NCI-H1436 treated with DMSO at 0.1 percent for 48 hours (cell line): ENCODE measurements around the gene ZNF286A.
"Not testable (repeated sequence)": the region's sequence is repeated elsewhere in the genome, so short reads cannot be mapped to it uniquely, and the experiment has no call there.

Experiments used
- DNase-seq: peaks from one replicate; lab custom pipeline; 2025; lab: John Stamatoyannopoulos, UW

ZNF286A gene

GRCh38 chr17:15699937-15700336 lies 385 bp downstream of the ZNF286A start:
- DNase-seq: not testable (repeated sequence)

- DNase-seq: not testable (repeated sequence)
Observed at GRCh38 chr17:15704239-15704638, 4.7 kb downstream of the ZNF286A start.

GRCh38 chr17:15704813-15705212 lies 5.3 kb downstream of the ZNF286A start:
- not testable (repeated sequence) for DNase-seq

- DNase-seq: not testable (repeated sequence)
Observed at GRCh38 chr17:15708879-15709278, 9.3 kb downstream of the ZNF286A start.

GRCh38 chr17:15716601-15717563 lies 17.3 kb downstream of the ZNF286A start:
- not testable (repeated sequence) for DNase-seq

- DNase-seq: not testable (repeated sequence)
Observed at GRCh38 chr17:15730535-15730934, 31.0 kb downstream of the ZNF286A start.

- DNase-seq: not testable (repeated sequence)
Observed at GRCh38 chr17:15731900-15732299, 32.3 kb downstream of the ZNF286A start, which contains the start of gene TBC1D26. Gene TBC1D26 (plus strand): TSS chr17:15732283. CDS start chr17:15735349, 3,066 bp downstream.

- DNase-seq: not testable (repeated sequence)
Observed at GRCh38 chr17:15733174-15733789, 33.7 kb downstream of the ZNF286A start.

- not testable (repeated sequence) for DNase-seq
Observed at GRCh38 chr17:15736578-15736977, 37.0 kb downstream of the ZNF286A start.

- DNase-seq: no peak
Observed at GRCh38 chr17:15738066-15738465, 38.5 kb downstream of the ZNF286A start.

GRCh38 chr17:15739259-15739658 lies 39.7 kb downstream of the ZNF286A start:
- DNase-seq: not testable (repeated sequence)

- not testable (repeated sequence) for DNase-seq
Observed at GRCh38 chr17:15740041-15740440, 40.5 kb downstream of the ZNF286A start.

GRCh38 chr17:15740570-15741120 lies 41.1 kb downstream of the ZNF286A start:
- no peak for DNase-seq

GRCh38 chr17:15741624-15742023 lies 42.1 kb downstream of the ZNF286A start:
- no peak for DNase-seq

- DNase-seq: no peak
Observed at GRCh38 chr17:15742051-15742795, 42.7 kb downstream of the ZNF286A start.

GRCh38 chr17:15742921-15743320 lies 43.4 kb downstream of the ZNF286A start:
- no peak for DNase-seq

GRCh38 chr17:15744074-15744676 lies 44.6 kb downstream of the ZNF286A start:
- no peak for DNase-seq

GRCh38 chr17:15744885-15745284 lies 45.3 kb downstream of the ZNF286A start:
- DNase-seq: peak; percentile 41

GRCh38 chr17:15749403-15749802 lies 49.9 kb downstream of the ZNF286A start:
- DNase-seq: not testable (repeated sequence)

- not testable (repeated sequence) for DNase-seq
Observed at GRCh38 chr17:15768865-15769533, 69.4 kb downstream of the ZNF286A start.
